Stomach smooth muscle (tissue), 2 donors: Measurements from ENCODE around the gene CPPED1.

Source experiments
- H3K27ac ChIP-seq: one replicate; pipeline ENCODE4 v1.7.0; 2013; ENCODE audit warnings: mild to moderate bottlenecking, low read length, inconsistent platforms
- H3K27me3 ChIP-seq, 2 donors: one replicate each; pipeline ENCODE4 v1.7.0; 2013; ENCODE audit warnings: low read length in 2 of 2; ENCODE audit not compliant: insufficient read depth in 2 of 2, control insufficient read depth in 1 of 2
- H3K36me3 ChIP-seq, 2 donors: one replicate each; pipeline ENCODE4 v1.7.0; 2013; ENCODE audit warnings: low read length in 2 of 2; ENCODE audit not compliant: control insufficient read depth in 2 of 2, insufficient read depth in 2 of 2
- H3K4me1 ChIP-seq: one replicate; pipeline ENCODE4 v1.7.0; 2013; ENCODE audit warnings: low read length; ENCODE audit not compliant: control insufficient read depth, insufficient read depth
- H3K4me3 ChIP-seq, 2 donors: one replicate each; pipeline ENCODE4 v1.7.0; 2013; ENCODE audit warnings: low read length in 2 of 2
- H3K9ac ChIP-seq, 2 donors: one replicate each; pipeline ENCODE4 v1.7.0; 2013; ENCODE audit warnings: low read length in 2 of 2, mild to moderate bottlenecking in 1 of 2
- H3K9me3 ChIP-seq, 2 donors: one replicate each; pipeline ENCODE4 v1.7.0; 2013; ENCODE audit warnings: low read length in 2 of 2; ENCODE audit not compliant: control insufficient read depth in 2 of 2
- donor health status: healthy.
- donor health status: Pancreatic carcinoma.

CPPED1 gene

DNA sequence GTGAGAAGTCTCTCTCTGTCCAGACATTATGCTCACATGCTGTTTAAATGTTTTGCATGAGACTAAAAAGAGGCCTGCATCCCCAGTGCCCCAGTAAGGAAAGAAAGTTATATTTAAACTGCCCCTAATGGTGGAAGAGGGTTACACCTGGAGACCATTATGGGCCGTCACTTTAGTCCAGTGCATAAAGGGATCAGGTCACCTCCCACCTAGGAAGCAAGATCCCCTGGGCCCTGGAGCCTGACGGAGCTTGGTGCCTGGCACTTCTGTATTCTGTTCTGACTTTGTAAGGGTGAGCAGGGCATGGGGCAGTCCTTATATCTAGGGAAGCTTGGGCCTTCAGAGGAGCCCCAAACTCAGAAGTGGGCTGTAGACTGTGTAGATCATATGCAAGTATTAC is 67.9 kb downstream of the CPPED1 start:
- no peaks in the 10 kb centered on the region for H3K4me1 ChIP-seq
- H3K27me3 ChIP-seq = no peaks in the 10 kb centered on the region
- H3K9ac ChIP-seq = no peak overlapping the region
- H3K36me3 ChIP-seq = no peaks in the 10 kb centered on the region
- peaks cover 3 to 4% of the 10 kb centered on the region in 2 donors for H3K9me3 ChIP-seq
- no peak overlapping the region for H3K4me3 ChIP-seq
- no peak overlapping the region for H3K27ac ChIP-seq

DNA sequence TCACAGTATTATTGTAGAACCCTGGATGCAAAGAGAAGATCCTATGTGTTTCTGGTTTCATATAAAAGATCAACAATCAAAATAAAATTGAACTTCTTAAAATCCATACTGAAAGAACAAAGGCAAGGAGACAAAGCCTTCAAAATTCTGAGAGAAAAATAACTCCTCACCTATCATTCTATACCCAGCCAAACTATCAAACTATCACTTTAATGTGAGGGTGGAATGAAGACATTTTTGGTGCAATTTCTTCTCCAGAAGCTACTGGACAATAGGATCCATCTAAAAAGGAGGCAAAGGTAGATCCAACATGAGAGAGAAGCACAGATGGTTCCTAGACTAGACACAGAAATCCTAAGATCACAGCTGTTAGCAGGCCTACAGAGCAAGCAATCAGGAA is 71.1 kb downstream of the CPPED1 start:
- H3K4me3 ChIP-seq = no peak overlapping the region
- H3K4me1 ChIP-seq = peaks cover 2% of the 10 kb centered on the region
- H3K9ac ChIP-seq = no peak overlapping the region
- H3K27me3 ChIP-seq = no peaks in the 10 kb centered on the region
- peaks cover 0 to 3% of the 10 kb centered on the region in 2 donors for H3K9me3 ChIP-seq
- H3K36me3 ChIP-seq = no peaks in the 10 kb centered on the region
- H3K27ac ChIP-seq = no peak overlapping the region

- H3K4me3 ChIP-seq = no peak overlapping the region
- H3K27ac ChIP-seq = no peak overlapping the region
- H3K9ac ChIP-seq = no peak overlapping the region
- no peaks in the 10 kb centered on the region for H3K36me3 ChIP-seq
- H3K27me3 ChIP-seq = no peaks in the 10 kb centered on the region
- peaks cover 0 to 3% of the 10 kb centered on the region in 2 donors for H3K9me3 ChIP-seq
- peaks cover 2% of the 10 kb centered on the region for H3K4me1 ChIP-seq
Measured at GRCh38 chr16:12729448-12729847, 74.2 kb downstream of the CPPED1 start.

GRCh38 chr16:12728469-12728868 is 75.2 kb downstream of the CPPED1 start:
- H3K4me1 ChIP-seq = peaks cover 2% of the 10 kb centered on the region
- H3K4me3 ChIP-seq = no peak overlapping the region
- no peak overlapping the region for H3K9ac ChIP-seq
- H3K27me3 ChIP-seq = no peaks in the 10 kb centered on the region
- H3K36me3 ChIP-seq = no peaks in the 10 kb centered on the region
- peaks cover 0 to 3% of the 10 kb centered on the region in 2 donors for H3K9me3 ChIP-seq
- no peak overlapping the region for H3K27ac ChIP-seq

DNA sequence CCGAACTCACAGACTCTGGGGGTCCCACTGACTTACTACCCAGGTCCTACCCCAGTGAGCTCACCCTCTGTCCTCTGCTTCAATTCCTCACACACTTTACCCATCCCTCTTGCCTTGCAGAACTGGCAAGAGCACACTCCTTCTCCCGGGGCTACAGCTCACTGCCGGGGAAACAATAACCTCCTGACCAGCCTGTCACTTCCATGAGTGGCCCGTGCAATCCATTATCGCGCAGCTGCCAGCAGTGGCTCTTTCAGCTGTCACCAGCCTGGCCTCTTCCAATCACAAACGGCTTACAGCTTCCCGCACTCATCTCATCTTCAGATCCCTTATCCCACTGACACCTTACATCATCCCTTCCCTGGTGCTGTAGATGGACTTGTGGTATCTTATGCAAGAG is 79.5 kb downstream of the CPPED1 start:
- Histone ChIP-seq H3K27me3 (no peaks in the 10 kb centered on the region), H3K9ac (no peak overlapping the region), H3K9me3 (no peaks in the 10 kb centered on the region), H3K27ac (no peak overlapping the region), H3K4me1 (peaks cover 2% of the 10 kb centered on the region), H3K4me3 (no peak overlapping the region), H3K36me3 (no peaks in the 10 kb centered on the region)

GRCh38 chr16:12723681-12724080 is 80.0 kb downstream of the CPPED1 start:
- Histone ChIP-seq H3K9ac (no peak overlapping the region), H3K27ac (no peak overlapping the region), H3K27me3 (no peaks in the 10 kb centered on the region), H3K9me3 (no peaks in the 10 kb centered on the region), H3K4me3 (no peak overlapping the region), H3K4me1 (no peaks in the 10 kb centered on the region), H3K36me3 (no peaks in the 10 kb centered on the region)

DNA sequence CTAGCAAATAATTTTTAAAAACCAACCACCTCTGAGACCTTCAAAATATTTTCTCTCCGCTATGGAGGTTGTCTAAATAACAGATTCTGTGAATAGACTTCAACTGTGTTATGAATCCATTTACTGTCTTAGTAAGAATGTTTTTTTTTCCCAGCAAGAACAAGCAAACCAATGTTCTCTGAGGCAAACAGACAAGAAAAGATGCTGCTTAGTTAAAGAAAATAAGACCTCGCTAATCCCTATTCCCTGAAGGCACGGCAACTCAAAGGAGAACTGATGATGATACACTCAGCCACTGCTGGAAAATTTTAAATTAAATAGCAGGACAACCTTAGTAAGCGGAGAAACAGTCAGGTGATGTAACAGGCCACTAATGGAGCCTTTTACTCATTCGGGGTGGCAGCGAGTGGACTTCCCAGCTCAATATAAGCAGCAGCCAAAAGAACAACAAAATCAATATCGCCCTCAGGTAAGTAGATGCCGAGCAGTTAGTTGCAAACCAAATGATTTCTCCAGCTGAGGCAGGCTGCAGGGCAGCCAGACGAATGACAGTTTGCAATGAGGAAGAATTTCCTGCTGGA is 81.8 kb downstream of the CPPED1 start:
- no peaks in the 10 kb centered on the region for H3K4me1 ChIP-seq
- no peaks in the 10 kb centered on the region for H3K9me3 ChIP-seq
- no peaks in the 10 kb centered on the region for H3K27me3 ChIP-seq
- no peak overlapping the region for H3K9ac ChIP-seq
- no peak overlapping the region for H3K4me3 ChIP-seq
- no peak overlapping the region for H3K27ac ChIP-seq
- H3K36me3 ChIP-seq = no peaks in the 10 kb centered on the region

DNA sequence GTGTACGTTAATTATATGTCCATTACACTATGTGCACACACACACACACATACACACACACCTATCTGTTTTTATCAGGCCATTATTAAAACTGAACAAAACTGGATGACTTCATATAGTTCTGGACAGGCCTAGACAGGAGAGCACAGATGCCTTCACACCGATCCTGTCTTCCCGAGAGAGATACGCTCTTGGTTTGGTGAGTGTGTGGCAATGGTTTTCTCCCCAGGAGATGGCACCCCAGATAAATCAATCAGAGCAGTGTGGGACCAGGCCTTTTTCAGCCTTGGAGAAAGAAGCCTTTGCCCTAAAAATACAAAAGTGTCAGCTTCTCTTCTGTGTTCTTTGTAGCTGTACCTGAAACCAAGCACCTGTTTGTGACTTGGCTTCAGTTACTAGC is 83.7 kb downstream of the CPPED1 start:
- Histone ChIP-seq H3K27ac (no peak overlapping the region), H3K36me3 (no peaks in the 10 kb centered on the region), H3K4me3 (no peak overlapping the region), H3K27me3 (no peaks in the 10 kb centered on the region), H3K4me1 (no peaks in the 10 kb centered on the region), H3K9me3 (no peaks in the 10 kb centered on the region), H3K9ac (no peak overlapping the region)

DNA sequence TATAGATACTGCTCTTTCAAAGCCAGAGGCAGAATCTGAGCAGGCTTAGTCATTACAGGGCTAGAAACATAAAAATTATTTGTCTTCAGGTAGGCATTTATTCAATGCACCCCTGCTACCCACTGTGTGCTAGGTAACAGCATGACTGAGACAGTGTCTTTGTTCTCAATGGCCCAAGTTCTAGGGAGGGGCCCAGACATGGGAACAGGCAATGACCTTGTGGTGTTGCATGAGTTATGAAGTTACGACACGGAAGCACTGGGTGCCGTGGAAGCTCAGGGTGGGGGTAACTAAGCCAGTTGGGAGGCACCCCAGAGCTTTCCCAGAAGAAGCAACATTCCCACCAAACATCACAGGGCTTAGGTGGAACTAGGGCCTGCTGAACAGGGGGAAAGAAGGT is 87.0 kb downstream of the CPPED1 start:
- Histone ChIP-seq H3K9me3 (no peaks in the 10 kb centered on the region), H3K9ac (no peak overlapping the region), H3K27ac (no peak overlapping the region), H3K27me3 (no peaks in the 10 kb centered on the region), H3K4me1 (no peaks in the 10 kb centered on the region), H3K36me3 (no peaks in the 10 kb centered on the region), H3K4me3 (no peak overlapping the region)

DNA sequence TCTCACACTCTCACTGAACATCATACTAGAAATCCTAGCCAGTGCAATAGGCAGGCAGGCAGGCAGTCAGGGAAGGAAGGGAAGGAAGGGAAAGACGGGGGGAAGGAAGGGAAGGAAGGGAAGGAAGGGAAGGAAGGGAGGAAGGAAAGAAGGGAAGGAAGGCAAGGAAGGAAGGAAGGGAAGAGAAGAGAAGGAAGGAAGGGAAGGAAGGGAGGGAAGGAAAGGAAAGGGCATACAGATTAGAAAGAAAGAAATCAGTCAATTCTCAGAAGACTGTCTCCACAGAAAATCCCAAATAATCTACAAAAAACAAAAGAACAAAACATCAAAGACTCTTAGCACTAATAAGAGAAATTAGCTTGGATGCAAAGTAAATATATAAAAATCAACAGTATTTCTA is 93.9 kb downstream of the CPPED1 start:
- no peaks in the 10 kb centered on the region for H3K4me1 ChIP-seq
- H3K9me3 ChIP-seq = no peaks in the 10 kb centered on the region
- H3K36me3 ChIP-seq = no peaks in the 10 kb centered on the region
- no peak overlapping the region for H3K27ac ChIP-seq
- H3K9ac ChIP-seq = no peak overlapping the region
- H3K27me3 ChIP-seq = no peaks in the 10 kb centered on the region
- no peak overlapping the region for H3K4me3 ChIP-seq

DNA sequence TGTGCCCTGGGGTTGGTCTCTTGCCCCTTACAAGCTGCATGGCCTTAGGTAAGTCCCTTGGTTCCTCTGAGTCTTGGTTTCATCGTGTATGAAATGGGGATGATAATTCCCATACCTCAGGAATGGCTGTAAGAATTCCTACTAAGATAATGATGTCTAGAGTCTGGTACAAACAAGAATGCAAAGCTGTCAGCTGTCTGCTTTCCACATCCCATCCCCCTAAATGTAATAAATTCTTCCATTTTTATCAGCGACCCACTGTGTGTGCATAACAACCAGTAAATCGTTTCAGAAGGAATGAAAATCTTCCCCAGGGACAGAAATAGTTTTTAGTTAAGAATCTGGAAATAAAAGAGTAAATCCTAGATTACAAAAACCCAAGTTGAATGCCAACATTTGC is 95.4 kb downstream of the CPPED1 start:
- Histone ChIP-seq H3K9ac (no peak overlapping the region), H3K9me3 (no peaks in the 10 kb centered on the region), H3K36me3 (peaks cover 0 to 5% of the 10 kb centered on the region in 2 donors), H3K27me3 (no peaks in the 10 kb centered on the region), H3K4me1 (no peaks in the 10 kb centered on the region), H3K27ac (no peak overlapping the region), H3K4me3 (no peak overlapping the region)
